Suprapubic skin (tissue), 3 donors: ENCODE results near the gene AHNAK.

Experiments used
- POLR2A ChIP-seq, 2 donors: fragments of 450-650 bp; IDR thresholded peaks; one replicate each; pipeline ENCODE4 v1.6.1; 2017; ENCODE audit warnings: antibody characterized with exemption in 2 of 2, mild to moderate bottlenecking in 2 of 2, moderate library complexity in 2 of 2
- TF ChIP-seq, protein P1 (sequence below), 2 donors: fragments of 200-600 bp in 1 of 2; fragments of 450-650 bp in 1 of 2; sonication (generic) in 1 of 2; IDR thresholded peaks; one replicate each; pipeline ENCODE4 v1.5.1; 2016 to 2019; ENCODE audit warnings: antibody characterized with exemption in 2 of 2, mild to moderate bottlenecking in 1 of 2, moderate library complexity in 1 of 2

DNA sequence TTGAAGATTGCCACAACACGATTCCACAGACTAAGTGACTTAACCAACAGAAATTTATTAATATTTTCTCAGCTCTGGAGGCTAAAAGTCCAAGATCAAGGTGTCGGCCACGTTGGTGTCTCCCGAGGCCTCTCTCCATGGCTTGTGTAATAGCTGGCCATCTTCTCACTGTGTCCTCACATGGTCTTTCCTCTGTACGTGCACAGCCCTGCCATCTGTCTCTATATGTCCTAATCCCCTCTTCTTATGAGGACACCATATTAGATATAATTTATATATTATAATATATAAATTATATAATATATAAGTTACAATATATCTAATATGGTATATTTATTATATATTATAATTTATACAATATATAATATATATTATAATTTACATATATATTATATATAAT, 152.9 kb downstream of the AHNAK start:
- TF ChIP-seq, protein P1, sequence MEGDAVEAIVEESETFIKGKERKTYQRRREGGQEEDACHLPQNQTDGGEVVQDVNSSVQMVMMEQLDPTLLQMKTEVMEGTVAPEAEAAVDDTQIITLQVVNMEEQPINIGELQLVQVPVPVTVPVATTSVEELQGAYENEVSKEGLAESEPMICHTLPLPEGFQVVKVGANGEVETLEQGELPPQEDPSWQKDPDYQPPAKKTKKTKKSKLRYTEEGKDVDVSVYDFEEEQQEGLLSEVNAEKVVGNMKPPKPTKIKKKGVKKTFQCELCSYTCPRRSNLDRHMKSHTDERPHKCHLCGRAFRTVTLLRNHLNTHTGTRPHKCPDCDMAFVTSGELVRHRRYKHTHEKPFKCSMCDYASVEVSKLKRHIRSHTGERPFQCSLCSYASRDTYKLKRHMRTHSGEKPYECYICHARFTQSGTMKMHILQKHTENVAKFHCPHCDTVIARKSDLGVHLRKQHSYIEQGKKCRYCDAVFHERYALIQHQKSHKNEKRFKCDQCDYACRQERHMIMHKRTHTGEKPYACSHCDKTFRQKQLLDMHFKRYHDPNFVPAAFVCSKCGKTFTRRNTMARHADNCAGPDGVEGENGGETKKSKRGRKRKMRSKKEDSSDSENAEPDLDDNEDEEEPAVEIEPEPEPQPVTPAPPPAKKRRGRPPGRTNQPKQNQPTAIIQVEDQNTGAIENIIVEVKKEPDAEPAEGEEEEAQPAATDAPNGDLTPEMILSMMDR (IDR thresholded peaks at IDR 0.05): no peak
- no peak for TF ChIP-seq POLR2A (IDR thresholded peaks at IDR 0.05)
